Heart left ventricle (tissue), 16 donors: ENCODE data around the gene HYLS1. TPM values are rescaled to one million over a fixed set of nuclear protein-coding genes. Genes with fewer than 3 reads are reported as not detected.
A peak's percentile ranks its signal among the peaks of the same experiment; 100 is the strongest.

Experiments used
- ATAC-seq, 4 donors: fragments of 200-7000 bp; cut with Tn5 transposase; one replicate each; pipeline ENCODE4 v1.9.1; 2020 to 2022; ENCODE audit warnings: moderate library complexity in 4 of 4, mild to moderate bottlenecking in 3 of 4, moderate number of reproducible peaks in 1 of 4
- DNase-seq, 5 donors: peaks; one replicate each; pipeline ENCODE4 v3.0.0-alpha.2; 2020
- H3K27ac ChIP-seq, 12 donors: fragments of 200-600 bp; sonication (generic) in 4 of 12; one replicate each; pipeline versions ENCODE4 v1.5.0 to v1.8.0; 2016 to 2022; ENCODE audit warnings: mild to moderate bottlenecking in 2 of 12
- H3K27me3 ChIP-seq, 9 donors: fragments of 200-600 bp; sonication (generic) in 2 of 9; one replicate each; pipeline versions ENCODE4 v1.5.1 to v1.8.0; 2016 to 2022; ENCODE audit warnings: mild to moderate bottlenecking in 3 of 9
- H3K36me3 ChIP-seq, 9 donors: fragments of 200-600 bp; sonication (generic) in 2 of 9; one replicate each; pipeline versions ENCODE4 v1.5.0 to v1.8.0; 2018 to 2022; ENCODE audit warnings: mild to moderate bottlenecking in 2 of 9
- H3K4me1 ChIP-seq, 12 donors: fragments of 200-600 bp; sonication (generic) in 4 of 12; one replicate each; pipeline versions ENCODE4 v1.5.0 to v1.8.0; 2016 to 2022; ENCODE audit warnings: mild to moderate bottlenecking in 3 of 12
- H3K4me3 ChIP-seq, 12 donors: fragments of 200-600 bp; sonication (generic) in 4 of 12; one replicate each; pipeline versions ENCODE4 v1.5.0 to v1.8.0; 2017 to 2022; ENCODE audit warnings: mild to moderate bottlenecking in 9 of 12, moderate library complexity in 4 of 12
- H3K9me3 ChIP-seq, 12 donors: fragments of 200-600 bp; sonication (generic) in 4 of 12; one replicate each; pipeline versions ENCODE4 v1.5.0 to v1.8.0; 2016 to 2022; ENCODE audit warnings: mild to moderate bottlenecking in 1 of 12
- CTCF ChIP-seq, 12 donors: fragments of 200-600 bp; sonication (generic) in 4 of 12; IDR thresholded peaks; one replicate each; pipeline versions ENCODE4 v1.5.0 to v1.8.0; 2018 to 2022; ENCODE audit warnings: antibody characterized with exemption in 12 of 12, mild to moderate bottlenecking in 5 of 12
- POLR2A ChIP-seq, 2 donors: fragments of 450-650 bp; IDR thresholded peaks; one replicate each; pipeline ENCODE4 v1.6.1; 2017; ENCODE audit warnings: antibody characterized with exemption in 2 of 2, mild to moderate bottlenecking in 2 of 2, moderate library complexity in 2 of 2
- WGBS, 4 donors: extraction: QIAGEN DNeasy Blood & Tissue Kit in 2 of 4; methylation state at CpG; one replicate each; pipeline versions ENCODE4 v1.1.5 to v1.1.7; 2013 to 2018; 5-methylcytosine and 5-hydroxymethylcytosine counted together
- intact Hi-C, 10 donors: fragments of 100-400 bp; cut with DNase I; formaldehyde crosslinking; loops; one replicate each; pipeline versions ENCODE4 v1.11.1 to v1.14.2; 2022
- polyA plus RNA-seq, 2 donors: library from polyadenylated mRNA; stranded (reverse); fragments of 200-250 nt; gene quantifications; one replicate each; pipeline ENCODE4 v1.2.3, GENCODE V29; 2013
- total RNA-seq, 9 donors: library from RNA; depleted of rRNA in 2 of 9; stranded (reverse); fragments of >200 nt in 2 of 9; fragmentation: NEBNext Ultra II Directional in 3 of 9; extraction: Animal tissue kit (Norgen Biotek cat#: 25700) in 3 of 9; gene quantifications; one replicate each; pipeline versions ENCODE4 v1.1.0 to v1.2.4, GENCODE V29; 2016 to 2023
- donor health status: ischemic (EF 13 %, LVEDD 7.1; RV severe dilation, severe dysfunction).
- donor health status: healthy with polysubstance abuse.
- donor health status: DM: no; HTN: yes; CAD: no.
- donor health status: DM: no; HTN: no; CAD: no.
- donor health status: ischemic (EF 25% LVEDD 6.9; RV normal size, moderate dysfunction).
- donor health status: ischemic (EF 25% LVEDD 5.7; RV mildly dilated, moderate dysfunction).
- donor health status: healthy.
- donor health status: DM: yes; HTN: yes; CAD: no.
- donor health status: ischemic (EF 35%, LVEDD 5.7; RV mildly dilated, moderate dysfunction).
- donor health status: nonischemic (EF 11% LVEDD 7.7; RV severe dilation, severe dysfunction).
- donor health status: DM: yes; HTN: yes; CAD: no.
- donor health status: PGD.
- donor health status: ischemic (EF 29% LVEDD 5.4; RV normal size, mild dysfunction).
- donor health status: nonischemic (EF 23%, LVEDD 6.1; RV moderate dilation, normal function).

HYLS1 gene
- total and polyA plus RNA-seq, 11 donors: 3.0 to 6.9 (median 4.3) TPM

- Histone ChIP-seq H3K27ac (no peak overlapping the region), H3K4me3 (no peak overlapping the region), H3K36me3 (peaks cover 0 to 39% (median 28%) of the 10 kb centered on the region in 9 donors), H3K27me3 (no peaks in the 10 kb centered on the region), H3K9me3 (no peaks in the 10 kb centered on the region), H3K4me1 (peaks cover 0 to 27% (median 5%) of the 10 kb centered on the region in 12 donors)
- ATAC-seq (no peak), DNase-seq (no peak)
- WGBS, 4 donors: 70 to 82% (median 80%) methylated on average over 3 of the region's 3 CpGs
- intact Hi-C loops: no loop called here
- TF ChIP-seq POLR2A (IDR thresholded peaks at IDR 0.05) (no peak), CTCF (IDR thresholded peaks at IDR 0.05) (no peak)
Observed at GRCh38 chr11:125890447-125891100, 3.1 kb downstream of the HYLS1 start.

GRCh38 chr11:125892071-125892470, 4.6 kb downstream of the HYLS1 start:
- Histone ChIP-seq H3K27me3 (no peaks in the 10 kb centered on the region), H3K9me3 (no peaks in the 10 kb centered on the region), H3K4me3 (no peak overlapping the region), H3K27ac (no peak overlapping the region), H3K36me3 (peaks cover 0 to 43% (median 33%) of the 10 kb centered on the region in 9 donors), H3K4me1 (peaks cover 0 to 25% (median 4%) of the 10 kb centered on the region in 12 donors)
- TF ChIP-seq CTCF (IDR thresholded peaks at IDR 0.05) (no peak), POLR2A (IDR thresholded peaks at IDR 0.05) (no peak)
- intact Hi-C loops: no loop called here
- ATAC-seq (no peak), DNase-seq (no peak)

- Histone ChIP-seq H3K4me3 (no peak overlapping the region), H3K27me3 (no peaks in the 10 kb centered on the region), H3K36me3 (peaks cover 0 to 45% (median 33%) of the 10 kb centered on the region in 9 donors), H3K27ac (no peak overlapping the region), H3K4me1 (peaks cover 0 to 30% (median 4%) of the 10 kb centered on the region in 12 donors), H3K9me3 (no peaks in the 10 kb centered on the region)
- DNase-seq: no peak
- intact Hi-C loops: no loop called here
- no peak for ATAC-seq
- TF ChIP-seq CTCF (IDR thresholded peaks at IDR 0.05) (no peak), POLR2A (IDR thresholded peaks at IDR 0.05) (no peak)
Observed at GRCh38 chr11:125892994-125893393, 5.5 kb downstream of the HYLS1 start.

- ATAC-seq (no peak), DNase-seq (no peak)
- peak overlapping the region in 6 of 12 donors; percentile 54 to 70 (median 64) for H3K4me3 ChIP-seq
- H3K27ac ChIP-seq: no peak overlapping the region
- WGBS, 4 donors: 82 to 86% (median 84%) methylated on average over 6 of the region's 6 CpGs
- intact Hi-C loops: no loop called here
- peaks cover 0 to 39% (median 15%) of the 10 kb centered on the region in 12 donors for H3K4me1 ChIP-seq
- TF ChIP-seq POLR2A (IDR thresholded peaks at IDR 0.05) (no peak), CTCF (IDR thresholded peaks at IDR 0.05) (no peak)
- H3K27me3 ChIP-seq: peaks cover 4 to 32% (median 13%) of the 10 kb centered on the region in 9 donors
- no peaks in the 10 kb centered on the region for H3K9me3 ChIP-seq
- H3K36me3 ChIP-seq: peaks cover 0 to 26% (median 14%) of the 10 kb centered on the region in 9 donors
Observed at GRCh38 chr11:125901872-125902271, 14.4 kb downstream of the HYLS1 start.
